Activated T-cell treated with anti-CD3 and anti-CD28 coated beads, Interleukin-2, amount 50 U/mL, for 48 hours (primary cell): ENCODE measurements around the gene RASSF5.

Experiments
- DNase-seq, 2 experiments: peaks; one replicate each; pipeline ENCODE4 v3.0.0-alpha.2; 2020

RASSF5 gene

DNA sequence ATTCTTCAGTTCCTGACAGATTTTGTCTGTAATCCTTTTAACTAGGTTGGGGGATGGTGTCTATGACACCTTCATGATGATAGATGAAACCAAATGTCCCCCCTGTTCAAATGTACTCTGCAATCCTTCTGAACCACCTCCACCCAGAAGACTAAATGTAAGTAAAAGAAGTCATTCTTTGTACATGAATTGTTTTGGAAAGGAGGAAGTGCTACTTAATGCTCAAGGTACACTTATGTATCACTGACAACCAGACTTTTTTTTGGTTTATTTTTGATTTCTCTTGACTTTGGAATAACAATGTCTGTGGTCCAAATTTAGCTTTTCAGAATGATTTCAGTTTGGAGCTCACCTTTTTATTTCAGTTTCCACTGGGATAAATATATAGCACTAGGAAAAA, 130.3 kb downstream of the RASSF5 start:
- DNase-seq: no peak
